Upper lobe of left lung (tissue), 4 donors: ENCODE results near the gene ARHGAP8.

Source experiments
- EP300 ChIP-seq, 4 donors: sonication (generic); formaldehyde crosslinking; IDR thresholded peaks; one replicate each; pipeline ENCODE4 v1.5.1; 2017; ENCODE audit warnings: antibody characterized with exemption in 4 of 4, control low read depth in 2 of 4
- POLR2A ChIP-seq, 4 donors: fragments of 450-650 bp; IDR thresholded peaks; one replicate each; pipeline ENCODE4 v1.5.1; 2016 to 2017; ENCODE audit warnings: antibody characterized with exemption in 4 of 4, mild to moderate bottlenecking in 2 of 4
- POLR2AphosphoS5 ChIP-seq, 2 donors: sonication (generic); formaldehyde crosslinking; IDR thresholded peaks; one replicate each; pipeline ENCODE4 v1.5.1; 2017; ENCODE audit warnings: antibody characterized with exemption in 2 of 2
- TF ChIP-seq, protein P1 (sequence below), 6 experiments: fragments of 450-650 bp in 4 of 6; fragments of 200-600 bp in 2 of 6; sonication (generic) in 2 of 6; IDR thresholded peaks; one replicate each; pipeline ENCODE4 v1.5.1; 2016 to 2019; ENCODE audit warnings: antibody characterized with exemption in 6 of 6

GRCh38 chr22:44721213-44721612 is 31.2 kb upstream of the ARHGAP8 start:
- TF ChIP-seq POLR2A (IDR thresholded peaks at IDR 0.05) (no peak), POLR2AphosphoS5 (IDR thresholded peaks at IDR 0.05) (no peak), EP300 (IDR thresholded peaks at IDR 0.05) (no peak)
- TF ChIP-seq, protein P1, sequence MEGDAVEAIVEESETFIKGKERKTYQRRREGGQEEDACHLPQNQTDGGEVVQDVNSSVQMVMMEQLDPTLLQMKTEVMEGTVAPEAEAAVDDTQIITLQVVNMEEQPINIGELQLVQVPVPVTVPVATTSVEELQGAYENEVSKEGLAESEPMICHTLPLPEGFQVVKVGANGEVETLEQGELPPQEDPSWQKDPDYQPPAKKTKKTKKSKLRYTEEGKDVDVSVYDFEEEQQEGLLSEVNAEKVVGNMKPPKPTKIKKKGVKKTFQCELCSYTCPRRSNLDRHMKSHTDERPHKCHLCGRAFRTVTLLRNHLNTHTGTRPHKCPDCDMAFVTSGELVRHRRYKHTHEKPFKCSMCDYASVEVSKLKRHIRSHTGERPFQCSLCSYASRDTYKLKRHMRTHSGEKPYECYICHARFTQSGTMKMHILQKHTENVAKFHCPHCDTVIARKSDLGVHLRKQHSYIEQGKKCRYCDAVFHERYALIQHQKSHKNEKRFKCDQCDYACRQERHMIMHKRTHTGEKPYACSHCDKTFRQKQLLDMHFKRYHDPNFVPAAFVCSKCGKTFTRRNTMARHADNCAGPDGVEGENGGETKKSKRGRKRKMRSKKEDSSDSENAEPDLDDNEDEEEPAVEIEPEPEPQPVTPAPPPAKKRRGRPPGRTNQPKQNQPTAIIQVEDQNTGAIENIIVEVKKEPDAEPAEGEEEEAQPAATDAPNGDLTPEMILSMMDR (IDR thresholded peaks at IDR 0.05) = no peak
